Sigmoid colon (tissue), 7 donors: ENCODE results near the gene SPAG16. TPM values are rescaled to one million over a fixed set of nuclear protein-coding genes. Genes with fewer than 3 reads are reported as not detected.

Experiments used
- DNase-seq: peaks from one replicate; pipeline ENCODE4 v3.0.0-alpha.2; 2019
- H3K27ac ChIP-seq, 4 donors: fragments of 200-600 bp; sonication (generic); one replicate each; pipeline ENCODE4 v1.5.1; 2016 to 2019; ENCODE audit warnings: mild to moderate bottlenecking in 1 of 4
- H3K27me3 ChIP-seq, 3 donors: fragments of 200-600 bp; sonication (generic); one replicate each; pipeline ENCODE4 v1.5.1; 2019; ENCODE audit warnings: mild to moderate bottlenecking in 1 of 3
- H3K36me3 ChIP-seq, 4 donors: fragments of 200-600 bp; sonication (generic); one replicate each; pipeline ENCODE4 v1.5.1; 2016 to 2019
- H3K4me1 ChIP-seq, 4 donors: fragments of 200-600 bp; sonication (generic); one replicate each; pipeline ENCODE4 v1.5.1; 2017 to 2019
- H3K4me3 ChIP-seq, 4 donors: fragments of 200-600 bp; sonication (generic); one replicate each; pipeline ENCODE4 v1.5.1; 2017 to 2019; ENCODE audit warnings: mild to moderate bottlenecking in 2 of 4, moderate library complexity in 1 of 4
- H3K9me3 ChIP-seq, 4 donors: fragments of 200-600 bp in 3 of 4; sonication (generic) in 3 of 4; one replicate each; pipeline versions ENCODE4 v1.5.1 to v1.6.1; 2013 to 2019
- CTCF ChIP-seq, 4 experiments: fragments of 450-650 bp in 3 of 4; fragments of 200-600 bp in 1 of 4; IDR thresholded peaks; one replicate each; pipeline ENCODE4 v1.5.1; 2016 to 2019; ENCODE audit warnings: antibody characterized with exemption in 4 of 4, mild to moderate bottlenecking in 3 of 4, moderate library complexity in 2 of 4
- EP300 ChIP-seq, 4 donors: sonication (generic); formaldehyde crosslinking; IDR thresholded peaks; one replicate each; pipeline ENCODE4 v1.6.1; 2017; ENCODE audit warnings: antibody characterized with exemption in 4 of 4
- POLR2A ChIP-seq, 2 donors: fragments of 450-650 bp; IDR thresholded peaks; one replicate each; pipeline ENCODE4 v1.6.1; 2016; ENCODE audit warnings: antibody characterized with exemption in 2 of 2, mild to moderate bottlenecking in 2 of 2, moderate library complexity in 2 of 2
- POLR2AphosphoS5 ChIP-seq, 4 donors: sonication (generic); formaldehyde crosslinking; IDR thresholded peaks; one replicate each; pipeline ENCODE4 v1.6.1; 2017; ENCODE audit warnings: antibody characterized with exemption in 4 of 4
- WGBS, 2 donors: extraction: QIAGEN DNeasy Blood & Tissue Kit; methylation state at CpG; one replicate each; pipeline ENCODE4 v1.1.7; 2013; 5-methylcytosine and 5-hydroxymethylcytosine counted together
- intact Hi-C: fragments of 100-400 bp; cut with DNase I; formaldehyde crosslinking; loops from one replicate; pipeline ENCODE4 v1.15.1; 2023
- polyA plus RNA-seq, 3 donors: library from polyadenylated mRNA; stranded (reverse); fragments of 200-250 nt; gene quantifications; one replicate each; pipeline ENCODE4 v1.2.3, GENCODE V29; 2013
- total RNA-seq, 4 donors: library from RNA; depleted of rRNA; stranded (reverse); fragments of >200 nt; gene quantifications; one replicate each; pipeline ENCODE4 v1.1.0, GENCODE V29; 2016
- donor health status: healthy with polysubstance abuse.
- donor health status: Bipolar disorder and iron deficiency.
- donor health status: healthy.

SPAG16 gene
- total and polyA plus RNA-seq, 7 donors, result 13.1 to 70.3 (median 36.0) TPM

GRCh38 chr2:213476641-213477040 lies 192.4 kb downstream of the SPAG16 start:
- H3K36me3 ChIP-seq, result no peaks in the 10 kb centered on the region
- DNase-seq, result no peak
- WGBS, 2 donors, result 83 to 93% methylated on average over 4 of the region's 4 CpGs
- no peaks in the 10 kb centered on the region for H3K4me1 ChIP-seq
- intact Hi-C loops, result no loop called here
- H3K4me3 ChIP-seq, result no peak overlapping the region
- no peaks in the 10 kb centered on the region for H3K27me3 ChIP-seq
- TF ChIP-seq EP300 (IDR thresholded peaks at IDR 0.05), result no peak
- TF ChIP-seq POLR2AphosphoS5 (IDR thresholded peaks at IDR 0.05), result no peak
- TF ChIP-seq POLR2A (IDR thresholded peaks at IDR 0.05), result no peak
- no peak for TF ChIP-seq CTCF (IDR thresholded peaks at IDR 0.05)
- H3K9me3 ChIP-seq, result peaks cover 0 to 15% (median 12%) of the 10 kb centered on the region in 4 donors
- no peak overlapping the region for H3K27ac ChIP-seq

- intact Hi-C loops, result no loop called here
- DNase-seq, result no peak
- H3K4me1 ChIP-seq, result no peaks in the 10 kb centered on the region
- H3K4me3 ChIP-seq, result no peak overlapping the region
- TF ChIP-seq EP300 (IDR thresholded peaks at IDR 0.05) (no peak), POLR2A (IDR thresholded peaks at IDR 0.05) (no peak), POLR2AphosphoS5 (IDR thresholded peaks at IDR 0.05) (no peak), CTCF (IDR thresholded peaks at IDR 0.05) (no peak)
- H3K27me3 ChIP-seq, result no peaks in the 10 kb centered on the region
- H3K36me3 ChIP-seq, result no peaks in the 10 kb centered on the region
- H3K9me3 ChIP-seq, result no peaks in the 10 kb centered on the region
- no peak overlapping the region for H3K27ac ChIP-seq
These were observed 205.8 kb downstream of the SPAG16 start for GRCh38 chr2:213490087-213490486.

- no peak overlapping the region for H3K4me3 ChIP-seq
- 22 to 58% methylated on average over 1 of the region's 1 CpG for WGBS, 2 donors
- no peak overlapping the region for H3K27ac ChIP-seq
- H3K4me1 ChIP-seq, result no peaks in the 10 kb centered on the region
- TF ChIP-seq CTCF (IDR thresholded peaks at IDR 0.05), result no peak
- no peak for TF ChIP-seq EP300 (IDR thresholded peaks at IDR 0.05)
- no peak for TF ChIP-seq POLR2A (IDR thresholded peaks at IDR 0.05)
- TF ChIP-seq POLR2AphosphoS5 (IDR thresholded peaks at IDR 0.05), result no peak
- intact Hi-C loops, result no loop called here
- DNase-seq, result no peak
- H3K27me3 ChIP-seq, result no peaks in the 10 kb centered on the region
- no peaks in the 10 kb centered on the region for H3K9me3 ChIP-seq
- H3K36me3 ChIP-seq, result no peaks in the 10 kb centered on the region
These were observed 207.1 kb downstream of the SPAG16 start for GRCh38 chr2:213491376-213491775.

- no peaks in the 10 kb centered on the region for H3K27me3 ChIP-seq
These were observed 212.0 kb downstream of the SPAG16 start for GRCh38 chr2:213496226-213496625.

More at GRCh38 chr2:213496226-213496625, 212.0 kb downstream of the SPAG16 start:
- DNase-seq, result no peak
- Histone ChIP-seq H3K4me3 (no peak overlapping the region), H3K9me3 (no peaks in the 10 kb centered on the region), H3K4me1 (no peaks in the 10 kb centered on the region), H3K27ac (no peak overlapping the region), H3K36me3 (no peaks in the 10 kb centered on the region)
- 34 to 64% methylated on average over 2 of the region's 2 CpGs for WGBS, 2 donors
- intact Hi-C loops, result no loop called here
- TF ChIP-seq CTCF (IDR thresholded peaks at IDR 0.05) (no peak), EP300 (IDR thresholded peaks at IDR 0.05) (no peak), POLR2AphosphoS5 (IDR thresholded peaks at IDR 0.05) (no peak), POLR2A (IDR thresholded peaks at IDR 0.05) (no peak)
